ENCODE results near the gene KRTAP4-3. TPM values are rescaled to one million over a fixed set of nuclear protein-coding genes. Genes with fewer than 3 reads are reported as not detected.

KRTAP4-3 gene
- total and polyA plus RNA-seq, 2 of the 8 experiments (the other 6 are each of a cell fraction or from before 2014, with no cell fraction given) = not detected

- no peak for TF ChIP-seq TAF7 (optimal IDR thresholded peaks at IDR 0.05; ENCODE audit: borderline replicate concordance, low read depth, low read length)
- no peak for TF ChIP-seq KDM1A (IDR thresholded peaks at IDR 0.05; ENCODE audit: borderline replicate concordance, low read length)
These were observed 18.0 kb downstream of the KRTAP4-3 start (continued) for GRCh38 chr17:41150026-41150425.

All from H1 (cell line).